ENCODE results near the gene DKK2.
"Not testable (repeated sequence)": the region's sequence is repeated elsewhere in the genome, so short reads cannot be mapped to it uniquely, and the experiment has no call there.

DKK2 gene

DNA sequence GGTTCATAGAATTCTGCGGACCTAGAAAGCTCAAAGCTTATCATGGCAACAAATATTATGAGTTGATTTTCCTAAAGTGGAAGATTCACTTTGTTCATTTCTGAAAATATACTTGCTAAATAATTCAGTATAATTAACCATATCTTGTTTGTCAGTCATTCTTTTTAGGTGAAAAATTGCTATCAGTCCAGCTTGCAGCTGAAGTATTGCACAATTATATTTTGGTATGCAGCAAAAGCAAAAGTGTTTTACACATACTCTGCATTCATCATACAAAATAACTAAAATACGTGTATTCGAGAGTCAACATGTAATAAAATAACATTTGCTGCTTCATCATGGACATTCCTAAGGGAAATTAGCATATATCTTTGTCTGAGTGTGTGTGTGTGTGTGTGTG is 24.8 kb downstream of the DKK2 start:
- DNase-seq = no peak

DNA sequence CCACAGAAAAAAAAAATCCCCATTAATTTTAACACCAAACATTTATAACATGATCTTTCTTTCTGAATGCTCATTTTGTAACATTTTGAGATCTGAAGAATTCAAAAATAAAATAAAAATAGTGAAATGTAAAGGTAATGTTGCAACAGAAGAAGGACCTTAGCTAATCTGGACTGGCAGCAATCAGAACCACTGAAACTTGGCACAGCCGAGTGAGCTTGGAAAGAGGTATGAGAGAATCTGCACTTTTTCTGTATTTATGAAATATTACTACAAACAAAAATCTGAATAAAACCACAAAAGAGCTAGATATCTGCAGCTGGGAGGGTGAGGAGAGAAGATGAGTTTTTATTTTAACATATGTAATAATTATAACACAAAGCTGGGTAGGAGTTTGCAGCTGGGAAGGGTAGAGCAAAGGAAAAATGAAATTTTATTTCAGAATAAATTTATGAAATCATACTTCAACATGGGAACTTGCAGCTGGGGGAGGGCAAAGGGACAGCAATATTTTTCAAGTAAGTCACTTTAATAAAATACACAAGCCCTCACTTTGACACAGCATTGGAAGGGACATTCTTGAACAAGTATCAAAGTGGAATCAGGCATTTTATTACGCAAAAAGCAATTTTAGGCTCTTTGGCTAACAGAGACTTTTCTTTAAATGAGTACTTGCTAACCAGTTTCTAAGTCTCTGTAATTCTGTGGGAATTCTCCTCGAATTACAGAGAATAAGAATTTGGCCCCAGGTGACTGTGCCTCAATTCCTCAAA is 26.7 kb downstream of the DKK2 start:
- no peak for DNase-seq

DNA sequence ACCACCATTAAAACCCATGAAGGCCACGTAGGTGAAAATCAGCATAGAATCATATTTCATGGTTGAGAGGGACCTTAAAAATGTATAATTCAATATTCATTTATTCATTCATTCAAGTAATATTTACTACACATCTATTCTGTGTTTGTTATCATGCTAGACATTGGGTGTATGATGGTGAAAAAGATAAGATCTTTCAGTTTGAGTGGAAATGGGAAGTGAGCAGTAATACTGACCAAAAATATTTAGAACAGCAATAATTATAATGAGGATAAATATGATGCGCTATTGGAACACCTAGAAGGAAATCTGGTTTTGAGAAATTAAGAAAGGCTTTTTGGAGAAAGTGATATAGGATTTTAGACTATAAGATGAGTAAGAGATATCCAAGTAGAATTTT is 28.0 kb downstream of the DKK2 start:
- no peak for DNase-seq

DNA sequence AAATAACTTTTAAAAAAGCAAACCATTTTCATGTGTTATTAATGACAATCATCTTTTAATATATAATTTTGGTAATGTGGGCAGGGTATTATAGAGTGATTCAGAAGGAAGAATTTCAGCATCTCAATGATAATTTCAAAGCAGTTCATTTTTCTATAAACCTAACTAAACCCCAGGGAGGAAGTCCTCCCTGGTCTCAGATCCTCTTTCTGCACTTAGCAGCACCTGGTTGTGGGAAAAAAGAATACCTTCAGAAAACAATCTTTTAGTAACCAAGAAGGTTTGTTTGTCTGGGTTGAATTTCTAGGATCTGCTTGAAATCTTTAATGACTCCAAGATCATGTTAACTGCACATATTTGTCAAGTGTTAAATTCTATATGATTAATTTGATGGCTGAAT is 29.9 kb downstream of the DKK2 start:
- DNase-seq = no peak

DNA sequence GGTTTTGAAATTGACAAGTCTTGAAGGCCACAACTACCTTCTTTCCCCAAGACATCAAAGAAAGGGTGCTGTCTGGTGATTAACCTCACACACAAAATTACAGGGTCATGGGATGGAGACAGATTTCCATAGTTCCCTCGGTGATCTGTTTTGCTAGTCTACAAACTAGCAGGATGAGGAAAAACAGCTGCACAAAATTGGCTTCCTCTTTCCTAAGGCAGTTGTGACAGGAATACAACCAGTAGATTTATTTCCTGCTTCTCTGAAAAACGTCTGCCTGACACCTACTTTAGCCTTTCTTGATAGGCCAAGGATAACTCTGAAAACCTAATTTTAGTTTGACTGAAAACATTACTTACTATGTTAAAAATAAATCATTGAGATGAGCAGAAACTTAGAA is 39.6 kb downstream of the DKK2 start:
- no peak for DNase-seq

DNA sequence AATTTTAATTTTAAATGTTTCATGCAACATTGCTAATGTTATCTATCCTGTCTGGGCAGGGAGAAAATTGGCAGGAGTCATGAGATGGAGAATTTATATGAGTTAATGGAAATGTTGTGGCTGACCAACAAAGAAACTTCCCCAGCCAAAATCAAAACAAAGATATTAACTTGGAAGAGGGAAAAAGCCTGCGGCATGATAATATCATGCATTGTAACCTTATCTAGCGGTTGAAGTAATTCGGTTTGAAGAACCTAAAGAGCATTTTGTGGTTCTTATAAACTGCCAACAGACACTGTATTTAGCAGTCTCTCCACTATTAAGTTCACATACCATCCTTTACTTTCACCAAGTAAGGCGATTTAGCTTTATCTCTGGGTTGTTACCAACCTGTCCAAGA is 42.3 kb downstream of the DKK2 start:
- no peak for DNase-seq

DNA sequence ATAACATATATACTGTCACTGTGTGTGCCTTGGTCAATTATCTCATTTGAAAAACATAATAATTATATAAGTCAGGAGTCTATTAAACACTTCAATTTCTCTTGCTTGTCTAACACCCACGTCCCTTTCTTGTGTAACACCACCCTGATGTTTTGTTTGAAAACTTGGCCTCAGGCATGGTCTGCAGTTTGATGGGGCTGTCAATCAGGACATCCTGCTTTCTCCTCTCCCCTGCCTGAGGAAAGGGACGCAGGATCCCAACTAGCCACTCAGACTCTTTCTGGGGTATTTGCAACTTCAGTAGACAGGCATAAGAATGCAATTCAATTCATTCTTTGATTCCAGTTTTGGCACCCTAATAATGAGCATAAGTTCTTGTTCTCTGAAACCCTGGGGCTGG is 48.8 kb downstream of the DKK2 start:
- DNase-seq = no peak

DNA sequence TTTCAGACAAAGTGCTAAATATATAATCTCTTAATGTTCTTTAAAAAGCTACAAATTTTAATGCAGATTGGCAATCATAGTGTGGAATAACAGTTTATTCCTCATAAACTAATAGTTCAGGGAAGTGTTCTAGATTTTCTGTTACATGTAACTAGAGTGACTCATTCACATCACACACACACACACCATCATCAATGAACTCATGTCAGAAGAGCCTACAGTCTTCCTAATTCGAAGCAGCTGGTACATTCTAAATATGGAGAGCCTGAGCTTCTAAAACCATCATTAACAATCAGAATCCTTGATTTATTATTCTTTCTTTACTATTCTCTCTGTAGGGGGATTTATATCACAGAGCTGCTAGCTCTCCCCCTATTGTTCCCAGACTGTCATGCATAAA is 49.6 kb downstream of the DKK2 start:
- no peak for DNase-seq

DNA sequence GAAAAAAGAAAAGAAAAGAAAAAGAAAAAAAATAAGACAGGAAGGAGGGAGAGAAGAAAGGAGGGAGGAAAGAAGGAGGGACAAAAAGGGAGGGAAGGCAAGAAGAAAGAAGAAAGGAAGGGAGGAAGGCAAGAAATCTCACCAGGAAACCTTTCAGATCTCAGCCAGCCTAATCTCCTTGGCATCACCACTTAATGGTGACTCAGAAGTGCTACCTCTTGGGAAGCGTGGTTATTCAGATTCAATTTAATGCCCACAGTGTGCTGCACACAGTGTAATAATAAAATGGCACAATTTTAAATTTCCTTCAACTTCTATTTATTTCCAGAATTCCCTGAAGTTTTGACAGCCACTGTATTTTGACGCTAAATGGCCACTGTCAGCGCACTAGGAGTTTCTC is 50.3 kb downstream of the DKK2 start:
- no peak for DNase-seq

DNA sequence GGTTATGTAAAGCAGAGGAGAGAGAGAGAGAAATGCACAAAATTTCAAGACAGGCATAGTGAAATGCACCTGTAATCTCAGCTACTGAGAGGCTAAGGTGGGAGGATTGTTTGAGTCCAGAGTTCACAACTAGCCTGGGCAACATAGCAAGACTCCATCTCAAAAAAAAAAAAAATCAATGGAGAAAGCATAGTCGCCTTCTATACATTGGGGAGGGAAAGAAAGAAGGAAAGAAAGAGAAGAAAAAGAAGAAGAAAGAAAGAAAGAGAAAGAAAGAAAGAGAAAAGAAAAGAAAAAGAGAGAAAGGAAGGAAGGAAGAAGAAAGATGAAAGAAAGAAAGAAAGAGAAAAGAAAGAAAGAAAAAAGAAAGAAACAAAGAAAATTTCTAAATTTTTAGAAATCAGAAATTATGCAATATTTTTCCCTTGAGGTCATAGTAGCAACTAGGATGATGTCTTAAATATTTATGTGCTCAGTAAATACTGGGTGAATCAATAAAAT is 53.4 kb downstream of the DKK2 start:
- DNase-seq = no peak

DNA sequence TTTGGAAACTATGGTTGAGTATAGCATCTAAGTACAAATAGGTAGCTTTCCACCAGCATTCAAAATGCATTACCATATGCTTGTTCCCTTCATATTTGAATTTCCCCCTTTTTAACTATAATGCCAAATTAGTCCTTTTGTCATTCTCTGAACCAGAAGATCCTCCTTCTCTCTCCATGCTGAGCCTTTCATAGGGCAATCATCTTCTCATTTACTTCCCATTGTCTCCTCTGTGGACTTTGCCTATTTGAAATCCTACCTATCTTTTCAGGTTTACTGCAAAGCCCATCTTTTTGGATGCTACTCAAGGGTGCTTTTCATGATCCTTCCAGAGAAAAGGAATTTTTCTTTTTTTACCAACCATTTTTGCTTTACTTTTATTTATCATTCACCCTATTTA is 54.7 kb downstream of the DKK2 start:
- no peak for DNase-seq

DNA sequence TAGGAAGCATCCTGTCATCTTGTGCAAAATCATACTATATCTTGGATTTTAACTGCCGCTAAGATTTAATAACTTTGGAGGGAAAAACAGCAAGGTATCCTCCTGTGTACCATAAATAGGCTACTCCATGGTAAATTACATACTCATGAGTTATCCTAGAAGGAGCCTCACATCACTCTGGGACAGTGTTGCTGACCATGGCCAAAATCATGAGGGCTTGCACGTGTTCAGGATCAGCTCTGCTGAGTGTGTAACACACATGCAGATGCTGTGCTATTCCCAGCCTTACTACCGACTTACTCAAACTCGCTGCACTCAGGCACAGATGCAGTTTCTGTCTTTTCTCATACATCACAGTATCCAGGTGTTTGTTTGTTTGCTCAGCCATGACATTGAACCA is 56.6 kb downstream of the DKK2 start:
- DNase-seq = no peak

DNA sequence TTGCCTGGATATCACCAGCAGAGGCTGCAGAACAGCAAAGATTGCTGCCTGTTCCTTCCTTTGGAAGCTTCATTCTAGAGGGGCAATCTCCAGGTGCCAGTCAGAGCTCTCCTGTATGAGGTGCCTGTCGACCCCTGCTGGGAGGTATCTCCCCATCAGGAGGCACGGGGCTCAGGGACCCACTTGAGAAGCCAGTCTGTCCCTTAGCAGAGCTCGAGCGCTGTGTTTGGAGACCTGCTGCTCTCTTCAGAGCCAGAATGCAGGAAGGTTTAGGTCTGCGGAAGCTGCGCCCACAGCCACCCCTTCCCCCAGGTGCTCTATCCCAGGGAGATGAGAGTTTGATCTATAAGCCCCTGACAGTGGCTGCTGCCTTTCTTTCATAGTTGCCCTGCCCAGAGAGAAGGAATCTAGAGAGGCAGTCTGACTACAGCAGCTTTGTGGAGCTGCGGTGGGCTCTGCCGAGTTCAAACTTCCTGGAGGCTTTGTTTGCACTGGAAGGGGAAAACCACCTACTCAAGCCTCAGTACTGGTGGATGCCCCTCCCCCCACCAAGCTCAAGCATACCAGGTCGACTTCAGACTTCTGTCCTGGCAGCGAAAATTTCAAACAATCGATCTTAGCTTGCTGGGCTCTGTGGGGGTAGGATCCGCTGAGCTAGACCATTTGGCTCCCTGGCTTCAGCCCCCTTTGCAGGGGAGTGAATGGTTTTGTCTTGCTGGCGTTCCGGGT is 57.9 kb downstream of the DKK2 start:
- no peak for DNase-seq

DNA sequence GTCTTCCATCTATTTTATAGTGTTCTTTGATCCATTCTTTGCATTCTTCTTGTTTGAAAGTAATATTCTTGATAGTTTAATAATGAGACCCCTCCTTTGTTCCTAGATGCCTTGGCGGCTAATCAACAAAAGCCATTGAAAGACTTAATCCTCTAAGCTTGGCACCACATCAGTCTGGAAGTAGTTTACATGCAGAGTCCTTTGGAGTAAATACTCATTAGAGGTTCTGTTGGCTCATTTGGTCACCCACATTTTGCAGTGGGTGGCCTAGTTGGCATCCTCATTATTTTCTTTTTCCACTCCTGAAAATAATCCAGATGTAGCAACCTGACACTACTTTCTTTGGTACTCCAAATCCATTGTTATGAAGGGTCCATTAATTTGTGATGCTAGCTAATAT is 64.5 kb downstream of the DKK2 start:
- no peak for DNase-seq

DNA sequence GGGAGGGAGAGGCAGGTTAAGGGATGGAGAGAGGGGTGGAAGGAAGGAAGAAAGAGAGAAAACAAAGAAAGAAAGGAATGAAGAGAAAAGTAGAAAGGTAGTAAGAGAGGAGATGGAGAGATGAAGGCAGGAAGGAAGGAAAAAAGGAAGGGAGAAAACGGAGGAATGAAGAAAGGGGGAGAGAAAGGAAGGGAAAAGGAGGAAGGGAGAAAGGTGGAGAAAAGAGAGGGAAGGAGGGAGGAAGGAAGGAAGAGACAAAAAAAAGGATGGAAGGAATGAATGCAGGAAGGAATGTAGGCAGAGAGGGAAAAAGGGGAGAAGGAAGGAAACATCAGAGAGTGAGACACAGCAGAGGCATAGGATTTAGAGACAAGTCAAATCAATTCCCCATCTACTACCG is 68.2 kb downstream of the DKK2 start:
- no peak for DNase-seq

DNA sequence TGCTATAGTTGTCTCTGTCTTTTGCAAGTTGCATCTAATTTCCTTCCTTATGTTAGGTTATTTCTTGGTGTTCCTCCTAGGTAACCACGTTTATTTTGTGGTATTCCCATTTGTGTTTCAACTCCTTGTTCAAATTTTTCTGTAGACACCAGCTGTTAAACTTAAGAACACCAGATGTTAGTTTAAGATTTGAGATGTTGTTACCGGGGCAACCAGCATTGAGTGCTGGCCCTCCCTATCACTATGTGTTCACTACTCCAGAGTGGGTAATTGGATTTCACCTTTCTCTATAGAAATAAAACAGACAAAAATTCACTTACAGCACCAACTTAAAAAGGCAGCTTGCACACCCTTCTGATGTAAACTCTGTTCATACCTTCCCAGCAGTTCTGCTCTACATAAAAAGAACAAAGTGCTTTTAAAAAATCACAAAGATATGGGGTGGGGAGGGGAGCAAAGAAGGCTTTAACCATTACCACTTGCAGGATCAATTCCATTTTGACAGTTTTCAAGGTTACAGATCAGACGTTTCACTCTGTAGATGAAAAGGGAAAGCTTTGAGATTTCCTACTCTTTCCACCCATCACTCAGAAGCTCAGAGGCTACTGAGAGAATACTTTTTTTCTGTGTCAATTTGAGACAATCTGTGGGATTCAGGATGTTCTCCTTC is 82.9 kb downstream of the DKK2 start:
- DNase-seq = no peak

DNA sequence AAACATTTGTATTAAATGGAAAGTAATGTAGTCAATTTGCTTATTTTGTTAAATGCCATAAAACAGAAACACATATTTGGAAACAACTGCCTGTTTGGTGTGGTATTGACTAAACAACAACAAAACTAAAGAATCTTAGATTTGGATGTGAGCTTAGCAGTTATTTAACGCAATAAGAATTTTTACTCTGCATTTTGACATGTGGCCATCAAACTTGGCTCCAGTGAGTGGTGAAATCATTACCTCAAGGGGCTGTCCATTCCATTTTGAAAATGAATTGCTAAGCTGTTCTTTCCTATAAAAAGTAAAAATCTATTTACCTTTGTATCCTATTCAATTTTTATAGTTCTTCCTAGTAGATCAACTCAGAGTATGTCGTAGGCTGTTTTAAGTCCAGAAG is 84.2 kb downstream of the DKK2 start:
- DNase-seq = no peak

DNA sequence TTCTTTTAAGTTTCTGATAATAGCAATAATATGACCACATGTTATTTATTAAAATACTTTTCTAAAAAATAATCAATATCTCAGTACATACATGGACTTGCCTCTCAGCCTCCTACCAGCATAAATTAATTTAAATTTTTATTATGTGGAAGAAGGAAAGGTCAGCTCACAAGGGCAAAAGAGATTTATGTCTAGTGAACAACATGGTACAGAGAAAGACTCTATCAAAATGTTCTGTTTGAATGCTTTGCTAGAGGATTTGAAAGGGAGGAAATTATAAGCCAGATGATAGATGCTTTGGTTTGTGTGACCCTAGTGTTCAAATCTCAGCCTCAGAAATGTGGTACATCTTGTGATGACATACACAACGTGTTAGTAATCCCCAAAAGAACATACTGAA is 94.3 kb downstream of the DKK2 start:
- DNase-seq = no peak

DNA sequence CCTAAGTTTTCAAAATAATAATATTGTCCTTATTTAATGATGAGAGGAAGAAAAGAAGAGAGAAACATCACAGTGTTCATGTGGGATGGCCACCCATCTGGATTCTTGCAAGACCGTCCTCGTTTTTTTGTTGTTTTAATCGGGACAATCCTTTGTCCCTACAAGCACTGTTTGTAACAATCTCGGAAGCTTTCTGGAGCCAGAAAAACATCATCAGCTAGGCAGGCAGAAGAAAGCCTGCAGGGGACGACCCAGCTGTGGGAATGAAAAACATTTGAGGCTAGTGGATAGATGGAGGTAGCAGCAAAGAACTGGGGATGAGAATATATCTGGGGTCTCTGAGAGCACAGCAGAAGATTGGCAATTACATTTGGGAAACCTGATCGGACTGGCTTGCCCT is 105.6 kb downstream of the DKK2 start:
- DNase-seq = no peak

DNA sequence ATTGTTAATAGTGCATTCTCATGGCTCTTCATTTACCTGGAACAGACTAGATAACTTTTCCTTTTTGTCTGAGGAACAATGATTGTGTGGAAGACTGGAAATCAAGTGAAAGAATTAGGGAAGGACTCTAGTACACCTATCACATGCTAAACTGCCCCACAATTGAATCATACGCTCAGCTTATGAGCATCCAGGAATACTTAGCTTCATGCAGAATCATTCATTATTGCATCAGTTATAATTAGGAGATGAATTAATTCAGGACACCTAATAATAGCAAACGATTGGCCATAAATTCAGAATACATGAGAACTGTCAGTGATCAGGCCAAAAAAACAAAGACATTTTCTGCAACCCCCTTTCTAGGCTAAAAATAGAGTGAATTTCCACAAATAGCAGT is 106.9 kb downstream of the DKK2 start:
- DNase-seq = no peak

DNA sequence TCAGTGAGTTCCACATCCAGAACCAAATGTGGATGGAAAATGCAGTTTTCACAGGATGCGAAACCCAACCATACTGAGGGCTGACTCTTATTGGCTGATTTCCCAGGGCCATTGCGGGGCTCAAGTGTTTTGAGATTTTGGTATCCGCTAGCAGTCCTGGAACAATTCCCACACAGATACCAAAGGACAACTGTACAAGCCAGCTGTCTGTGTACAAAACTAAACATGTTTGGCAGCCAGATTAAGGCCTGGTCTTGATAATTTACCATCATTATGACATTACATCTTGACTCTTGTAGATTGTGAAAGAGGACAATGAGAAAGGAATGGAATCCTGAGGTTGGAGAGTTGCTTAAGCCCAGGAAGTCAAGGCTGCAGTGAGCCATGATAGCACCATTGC is 121.9 kb downstream of the DKK2 start:
- no peak for DNase-seq

DNA sequence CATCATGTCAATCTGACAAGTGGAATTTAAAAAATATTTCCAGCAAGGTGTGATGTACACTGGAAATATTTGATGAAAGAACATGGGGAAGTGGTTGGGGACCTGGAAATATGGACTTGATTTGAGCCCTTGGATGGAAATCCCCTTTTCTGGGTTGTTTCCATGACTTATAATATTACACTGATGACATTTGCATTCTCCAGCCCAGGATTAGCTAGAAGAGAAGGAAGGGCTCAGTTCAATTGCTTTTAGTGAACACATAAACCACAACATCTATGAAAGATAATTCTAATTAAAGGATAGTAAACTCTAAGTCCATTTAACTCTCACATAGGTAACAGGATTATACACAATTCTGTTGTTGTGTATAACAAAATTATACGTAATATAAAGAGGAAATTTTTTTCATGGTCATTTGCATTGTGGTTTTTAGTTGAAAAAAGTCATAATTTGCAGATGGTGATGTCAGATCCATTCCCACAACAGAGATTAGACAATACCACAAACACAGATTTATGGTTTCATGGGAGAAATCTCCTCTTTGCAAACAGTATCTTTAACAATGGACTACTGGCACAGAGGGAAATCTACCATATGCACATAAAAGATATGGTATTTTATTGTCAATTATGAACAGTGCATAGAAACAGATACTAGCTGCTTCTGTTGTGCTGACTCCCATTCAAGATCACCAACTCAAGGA is 126.5 kb downstream of the DKK2 start:
- DNase-seq = no peak

DNA sequence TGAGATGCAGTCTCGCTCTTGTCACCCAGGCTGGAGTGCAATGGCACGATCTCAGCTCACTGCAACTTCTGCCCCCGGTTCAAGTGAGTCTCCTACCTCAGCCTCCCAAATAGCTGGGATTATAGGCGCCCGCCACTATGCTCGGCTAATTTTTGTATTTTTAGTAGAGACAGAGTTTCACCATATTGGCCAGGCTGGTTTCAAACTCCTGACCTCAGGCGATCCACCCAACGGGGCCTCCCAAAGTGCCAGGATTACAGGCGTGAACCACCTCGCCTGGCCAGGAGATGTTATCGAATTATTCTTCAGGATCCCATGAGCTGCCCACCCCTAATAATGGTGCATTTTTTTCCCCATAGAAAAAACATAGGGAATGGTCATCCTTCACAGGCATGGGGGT is 128.1 kb downstream of the DKK2 start:
- not testable (repeated sequence) for DNase-seq
